ENCODE results near the gene TUNAR.

The TUNAR gene

GRCh38 chr14:95876761-95877538, at the start of gene TUNAR:
Gene TUNAR, plus strand, starts transcription at chr14:95876832.
- no peak for DNase-seq (ENCODE audit: low read depth)
- no peak for TF ChIP-seq CTCF (conservative IDR thresholded peaks at IDR 0.05; ENCODE audit: low read depth, low read length)
- H3K4me3 ChIP-seq (ENCODE audit: low read length) = no peak within 1 kb of the TSS

- H3K4me3 ChIP-seq (ENCODE audit: low read length) = no peak overlapping the region
- no peak for DNase-seq (ENCODE audit: low read depth)
- TF ChIP-seq CTCF (conservative IDR thresholded peaks at IDR 0.05; ENCODE audit: low read depth, low read length) = no peak
Measured at GRCh38 chr14:95828649-95829265, 47.9 kb upstream of the TUNAR start.

DNA sequence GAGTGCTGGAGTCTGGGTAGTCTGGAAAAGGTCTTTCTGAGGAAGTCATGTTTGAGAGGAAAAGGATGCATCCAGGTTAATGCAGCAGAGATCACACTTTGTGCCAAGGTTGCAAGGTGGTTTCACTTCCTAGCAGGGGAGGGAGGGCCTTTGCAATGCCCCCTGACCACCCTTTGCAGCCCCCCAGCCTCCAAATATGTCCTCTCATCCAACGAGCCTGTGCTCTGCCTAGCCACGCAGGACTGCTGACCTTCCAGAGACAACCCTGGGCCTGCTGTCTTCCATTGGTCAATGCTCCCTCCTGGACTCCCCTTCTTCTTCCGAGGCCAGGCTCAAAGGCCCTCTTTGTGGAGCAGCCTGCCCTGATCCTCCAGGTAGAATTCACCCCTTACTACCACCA, 47.3 kb upstream of the TUNAR start:
- no peak for TF ChIP-seq CTCF (conservative IDR thresholded peaks at IDR 0.05; ENCODE audit: low read depth, low read length)
- no peak overlapping the region for H3K4me3 ChIP-seq (ENCODE audit: low read length)
- DNase-seq (ENCODE audit: low read depth) = no peak

DNA sequence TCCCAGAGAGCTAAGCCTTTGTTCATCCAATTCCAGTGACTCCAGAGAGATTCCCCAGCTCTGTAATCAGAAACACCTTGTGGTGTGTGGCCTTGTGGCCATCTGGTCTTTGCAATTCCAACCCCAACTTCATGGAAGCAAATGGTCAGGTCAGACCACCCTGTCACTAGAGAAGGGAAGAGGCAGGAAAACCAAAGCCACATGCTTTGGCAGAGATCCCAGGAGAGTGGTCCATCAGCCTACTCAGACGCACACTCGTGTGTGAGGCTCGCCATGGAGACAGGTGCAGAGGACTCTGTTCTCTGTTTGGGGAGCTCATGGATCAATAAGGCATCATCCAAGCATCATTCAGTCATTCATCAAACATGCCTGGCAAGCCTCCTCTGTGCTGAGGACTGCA, 46.2 kb upstream of the TUNAR start:
- H3K4me3 ChIP-seq (ENCODE audit: low read length) = no peak overlapping the region
- TF ChIP-seq CTCF (conservative IDR thresholded peaks at IDR 0.05; ENCODE audit: low read depth, low read length) = no peak
- no peak for DNase-seq (ENCODE audit: low read depth)

DNA sequence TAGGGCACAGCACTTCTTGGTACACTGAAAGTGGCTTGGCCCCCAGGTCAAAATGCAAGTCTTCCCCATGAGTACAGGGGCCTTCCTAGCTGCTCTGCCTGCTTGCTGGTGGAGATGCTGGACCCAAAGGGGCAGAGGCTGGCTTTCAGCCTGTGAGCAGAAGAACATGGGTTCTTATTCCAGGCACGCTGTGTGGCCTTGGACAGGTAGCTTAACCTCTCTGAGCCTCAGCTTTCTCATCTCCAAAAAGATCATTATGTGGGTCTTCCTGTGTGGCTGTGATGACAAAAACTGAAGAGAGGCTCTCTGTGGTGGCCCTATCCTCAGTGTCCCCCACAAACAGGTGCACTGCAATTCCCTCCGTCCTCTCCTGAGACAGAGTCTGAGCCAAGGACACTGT, 45.6 kb upstream of the TUNAR start:
- DNase-seq (ENCODE audit: low read depth) = no peak
- no peak for TF ChIP-seq CTCF (conservative IDR thresholded peaks at IDR 0.05; ENCODE audit: low read depth, low read length)
- no peak overlapping the region for H3K4me3 ChIP-seq (ENCODE audit: low read length)

DNA sequence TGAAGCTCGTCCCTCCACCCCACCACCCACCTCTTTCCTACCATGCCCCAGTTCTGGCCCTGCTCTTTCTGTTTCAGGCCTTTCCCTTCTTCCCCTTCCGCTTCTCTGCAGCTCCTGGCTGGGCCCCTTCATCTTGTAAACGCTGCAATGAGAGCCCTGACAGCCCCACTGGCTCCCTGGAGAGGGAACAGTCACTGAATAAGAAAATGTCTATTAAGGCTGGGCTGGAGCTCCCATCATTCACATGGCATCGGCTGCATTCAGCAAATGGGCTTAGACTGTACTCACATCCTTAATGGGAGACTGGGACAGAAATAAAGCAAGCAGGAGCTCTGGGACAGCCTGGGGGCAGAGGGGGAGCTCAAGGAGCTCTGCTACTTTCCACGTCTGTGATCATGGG, 45.2 kb upstream of the TUNAR start:
- no peak for TF ChIP-seq CTCF (conservative IDR thresholded peaks at IDR 0.05; ENCODE audit: low read depth, low read length)
- no peak for DNase-seq (ENCODE audit: low read depth)
- no peak overlapping the region for H3K4me3 ChIP-seq (ENCODE audit: low read length)

DNA sequence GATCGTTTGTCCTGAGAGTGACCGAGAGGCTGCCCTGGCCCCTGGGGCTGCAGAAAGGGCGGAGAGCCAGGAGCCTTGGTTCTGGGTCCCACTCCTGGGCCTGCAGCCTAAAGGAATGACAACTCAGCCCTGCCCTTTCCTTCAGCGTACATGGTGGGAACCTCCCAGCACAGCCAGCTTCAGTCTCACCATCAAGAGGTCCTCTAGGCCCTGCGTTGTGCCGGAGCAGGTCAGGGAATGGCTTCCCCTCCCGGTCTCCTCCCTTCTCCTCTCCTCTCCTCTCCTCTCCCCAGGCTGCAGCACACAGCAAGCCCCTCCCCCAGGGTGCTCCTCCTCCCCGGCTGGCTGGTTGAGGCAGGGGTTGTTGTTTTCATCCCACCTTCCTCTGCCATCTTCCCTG, 44.6 kb upstream of the TUNAR start:
- TF ChIP-seq CTCF (conservative IDR thresholded peaks at IDR 0.05; ENCODE audit: low read depth, low read length) = no peak
- DNase-seq (ENCODE audit: low read depth) = no peak
- no peak overlapping the region for H3K4me3 ChIP-seq (ENCODE audit: low read length)
